Esophagus muscularis mucosa (tissue), 3 donors: Measurements from ENCODE around the gene MITF.
"Not testable (repeated sequence)": the region's sequence is repeated elsewhere in the genome, so short reads cannot be mapped to it uniquely, and the experiment has no call there.

ENCODE experiments used
- POLR2A ChIP-seq: fragments of 450-650 bp; IDR thresholded peaks from one replicate; pipeline ENCODE4 v1.6.1; 2017; ENCODE audit warnings: antibody characterized with exemption, moderate library complexity, mild to moderate bottlenecking, low read depth
- POLR2AphosphoS5 ChIP-seq, 2 donors: sonication (generic); formaldehyde crosslinking; IDR thresholded peaks; one replicate each; pipeline ENCODE4 v1.6.1; 2017; ENCODE audit warnings: antibody characterized with exemption in 2 of 2
- TF ChIP-seq, protein P1 (sequence below), 3 experiments: fragments of 200-600 bp in 2 of 3; fragments of 450-650 bp in 1 of 3; sonication (generic) in 2 of 3; IDR thresholded peaks; one replicate each; pipeline ENCODE4 v1.5.1; 2017 to 2019; ENCODE audit warnings: antibody characterized with exemption in 3 of 3, mild to moderate bottlenecking in 2 of 3, moderate library complexity in 1 of 3

DNA sequence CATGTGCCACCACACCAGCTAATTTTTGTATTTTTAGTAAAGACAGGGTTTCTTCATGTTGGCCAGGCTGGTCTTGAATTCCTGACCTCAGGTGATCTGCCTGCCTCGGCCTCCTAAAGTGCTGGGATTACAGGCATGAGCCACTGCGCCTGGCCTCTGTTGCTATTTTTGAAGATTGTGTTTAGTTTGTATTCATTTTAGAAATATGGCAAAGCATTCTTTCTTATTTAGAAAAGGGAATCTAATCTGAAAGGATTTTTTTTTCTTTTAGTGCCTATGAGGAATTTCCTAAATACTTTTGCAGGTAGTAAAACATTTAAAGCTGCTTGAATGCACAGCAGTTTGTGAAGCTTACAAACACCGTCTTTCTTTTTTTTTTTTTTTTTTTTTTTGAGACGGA lies 56.9 kb downstream of the MITF start:
- TF ChIP-seq, protein P1, sequence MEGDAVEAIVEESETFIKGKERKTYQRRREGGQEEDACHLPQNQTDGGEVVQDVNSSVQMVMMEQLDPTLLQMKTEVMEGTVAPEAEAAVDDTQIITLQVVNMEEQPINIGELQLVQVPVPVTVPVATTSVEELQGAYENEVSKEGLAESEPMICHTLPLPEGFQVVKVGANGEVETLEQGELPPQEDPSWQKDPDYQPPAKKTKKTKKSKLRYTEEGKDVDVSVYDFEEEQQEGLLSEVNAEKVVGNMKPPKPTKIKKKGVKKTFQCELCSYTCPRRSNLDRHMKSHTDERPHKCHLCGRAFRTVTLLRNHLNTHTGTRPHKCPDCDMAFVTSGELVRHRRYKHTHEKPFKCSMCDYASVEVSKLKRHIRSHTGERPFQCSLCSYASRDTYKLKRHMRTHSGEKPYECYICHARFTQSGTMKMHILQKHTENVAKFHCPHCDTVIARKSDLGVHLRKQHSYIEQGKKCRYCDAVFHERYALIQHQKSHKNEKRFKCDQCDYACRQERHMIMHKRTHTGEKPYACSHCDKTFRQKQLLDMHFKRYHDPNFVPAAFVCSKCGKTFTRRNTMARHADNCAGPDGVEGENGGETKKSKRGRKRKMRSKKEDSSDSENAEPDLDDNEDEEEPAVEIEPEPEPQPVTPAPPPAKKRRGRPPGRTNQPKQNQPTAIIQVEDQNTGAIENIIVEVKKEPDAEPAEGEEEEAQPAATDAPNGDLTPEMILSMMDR (IDR thresholded peaks at IDR 0.05), result not testable (repeated sequence)
- TF ChIP-seq POLR2AphosphoS5 (IDR thresholded peaks at IDR 0.05); POLR2A: not testable (repeated sequence)
